OCI-LY3 (cell line): Measurements from ENCODE around the gene C8G.

ENCODE experiments used
- EZH2phosphoT487 ChIP-seq: fragments of 200-600 bp; shearing (Covaris generic); IDR thresholded peaks from 2 replicates; pipeline ENCODE4 v1.6.1; 2018; ENCODE audit warnings: antibody characterized with exemption, mixed run types, low read depth
- TF ChIP-seq, protein P1 (sequence below): fragments of 200-600, 300-600 bp; sonication (generic); IDR thresholded peaks from 2 replicates; pipeline ENCODE4 v1.5.1; 2014; ENCODE audit warnings: antibody characterized with exemption, low read length, low read depth

DNA sequence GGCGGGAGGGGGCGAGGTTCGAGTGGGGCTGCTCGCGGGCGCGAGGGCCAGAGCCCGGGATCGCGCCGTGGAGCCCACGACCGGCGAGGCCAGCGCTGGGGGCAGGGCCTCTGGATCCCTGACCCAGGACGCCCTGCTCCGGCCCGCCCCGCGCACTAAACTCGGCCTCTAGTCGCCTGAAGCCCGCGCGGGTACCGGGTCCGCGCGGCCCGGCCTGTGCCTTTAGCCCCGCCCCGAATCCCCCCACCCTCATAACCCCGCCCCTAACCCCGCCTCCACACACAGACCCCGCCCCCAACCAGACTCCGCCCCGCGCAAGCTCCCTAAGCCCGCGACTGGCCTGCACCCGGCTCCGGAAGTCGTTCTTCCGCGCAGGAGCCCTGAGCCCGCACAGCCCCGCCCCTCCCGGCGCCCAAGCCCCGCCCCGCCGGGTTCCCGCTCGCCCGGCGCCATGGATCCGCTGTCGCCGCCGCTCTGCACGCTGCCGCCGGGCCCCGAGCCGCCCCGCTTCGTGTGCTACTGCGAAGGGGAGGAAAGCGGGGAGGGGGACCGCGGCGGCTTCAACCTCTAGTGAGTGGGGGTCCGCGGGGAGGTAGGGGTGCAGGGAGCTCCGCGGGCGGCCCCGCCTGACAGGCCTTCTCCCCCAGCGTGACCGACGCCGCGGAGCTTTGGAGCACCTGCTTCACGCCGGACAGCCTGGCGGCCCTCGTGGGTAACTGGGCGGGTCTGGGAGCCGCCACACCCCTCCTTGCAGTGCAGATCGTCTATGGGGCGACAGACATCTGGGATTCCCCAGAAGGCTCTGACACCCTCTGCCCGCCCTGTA is 47.2 kb downstream of the C8G start, which contains the start of gene PAXX:
- TF ChIP-seq, protein P1, sequence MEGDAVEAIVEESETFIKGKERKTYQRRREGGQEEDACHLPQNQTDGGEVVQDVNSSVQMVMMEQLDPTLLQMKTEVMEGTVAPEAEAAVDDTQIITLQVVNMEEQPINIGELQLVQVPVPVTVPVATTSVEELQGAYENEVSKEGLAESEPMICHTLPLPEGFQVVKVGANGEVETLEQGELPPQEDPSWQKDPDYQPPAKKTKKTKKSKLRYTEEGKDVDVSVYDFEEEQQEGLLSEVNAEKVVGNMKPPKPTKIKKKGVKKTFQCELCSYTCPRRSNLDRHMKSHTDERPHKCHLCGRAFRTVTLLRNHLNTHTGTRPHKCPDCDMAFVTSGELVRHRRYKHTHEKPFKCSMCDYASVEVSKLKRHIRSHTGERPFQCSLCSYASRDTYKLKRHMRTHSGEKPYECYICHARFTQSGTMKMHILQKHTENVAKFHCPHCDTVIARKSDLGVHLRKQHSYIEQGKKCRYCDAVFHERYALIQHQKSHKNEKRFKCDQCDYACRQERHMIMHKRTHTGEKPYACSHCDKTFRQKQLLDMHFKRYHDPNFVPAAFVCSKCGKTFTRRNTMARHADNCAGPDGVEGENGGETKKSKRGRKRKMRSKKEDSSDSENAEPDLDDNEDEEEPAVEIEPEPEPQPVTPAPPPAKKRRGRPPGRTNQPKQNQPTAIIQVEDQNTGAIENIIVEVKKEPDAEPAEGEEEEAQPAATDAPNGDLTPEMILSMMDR: no peak
- no peak for TF ChIP-seq EZH2phosphoT487
